Glutamatergic neuron (in vitro differentiated cells): Measurements from ENCODE around the gene KRT15. TPM values are rescaled to one million over a fixed set of nuclear protein-coding genes. Genes with fewer than 3 reads are reported as not detected.
"Not testable (repeated sequence)": the region's sequence is repeated elsewhere in the genome, so short reads cannot be mapped to it uniquely, and the experiment has no call there.

ENCODE experiments used
- DNase-seq: peaks from one replicate; pipeline ENCODE4 v3.0.0; 2022
- H3K27ac Mint-ChIP-seq: one replicate; pipeline ENCODE4 v1.8.0; 2020; ENCODE audit warnings: mild to moderate bottlenecking, mixed read lengths, inconsistent platforms; ENCODE audit not compliant: unreplicated experiment
- H3K27me3 Mint-ChIP-seq: one replicate; pipeline ENCODE4 v1.8.0; 2020; ENCODE audit warnings: mild to moderate bottlenecking, moderate library complexity, mixed read lengths, inconsistent platforms; ENCODE audit not compliant: unreplicated experiment
- H3K36me3 Mint-ChIP-seq: one replicate; pipeline ENCODE4 v1.8.0; 2020; ENCODE audit warnings: mild to moderate bottlenecking, mixed read lengths, inconsistent platforms; ENCODE audit not compliant: unreplicated experiment
- H3K4me1 Mint-ChIP-seq: one replicate; pipeline ENCODE4 v1.8.0; 2020; ENCODE audit warnings: mild to moderate bottlenecking, low read depth, mixed read lengths, inconsistent platforms; ENCODE audit not compliant: unreplicated experiment
- H3K4me3 Mint-ChIP-seq: one replicate; pipeline ENCODE4 v1.8.0; 2020; ENCODE audit warnings: mild to moderate bottlenecking, mixed read lengths, inconsistent platforms; ENCODE audit not compliant: unreplicated experiment
- H3K9me3 Mint-ChIP-seq: one replicate; pipeline ENCODE4 v1.8.0; 2020; ENCODE audit warnings: mild to moderate bottlenecking, moderate library complexity, mixed read lengths, inconsistent platforms; ENCODE audit not compliant: unreplicated experiment
- CTCF ChIP-seq: fragments of 200-600 bp; sonication (generic); IDR thresholded peaks from one replicate; pipeline ENCODE4 v1.5.0; 2021; ENCODE audit not compliant: partially characterized antibody, unreplicated experiment
- total RNA-seq: library from RNA; stranded (reverse); fragmentation: NEBNext Ultra II Directional; extraction: Animal tissue kit (Norgen Biotek cat#: 25700); gene quantifications from one replicate; pipeline ENCODE4 v1.2.1, GENCODE V29; 2021; ENCODE audit not compliant: unreplicated experiment

KRT15 gene
- total RNA-seq, 1 donor from 2014 or later = not detected

DNA sequence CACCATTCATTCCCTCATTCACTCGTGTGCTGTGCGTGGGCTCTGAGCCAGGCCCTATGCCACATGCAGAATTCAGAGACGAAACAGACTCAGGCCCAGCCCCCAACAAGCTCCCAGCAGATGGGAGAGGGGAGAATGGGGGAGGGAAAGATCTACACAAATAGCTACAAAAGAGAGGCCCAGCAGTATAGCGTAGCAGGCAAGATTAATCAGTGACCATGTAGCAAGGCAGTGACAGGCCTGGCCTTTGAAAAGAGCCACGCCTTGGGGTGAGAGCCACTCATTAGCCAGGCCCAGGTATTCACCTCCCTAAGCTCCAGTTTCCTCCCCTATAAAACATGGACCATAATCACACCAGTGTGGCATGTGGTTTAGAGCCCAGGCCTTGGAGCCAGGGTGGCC lies 25.8 kb upstream of the KRT15 start:
- Mint-ChIP-seq H3K36me3 (peaks cover 5% of the 10 kb centered on the region), H3K27me3 (peaks cover 3% of the 10 kb centered on the region), H3K4me3 (no peak overlapping the region), H3K9me3 (peaks cover 3% of the 10 kb centered on the region), H3K27ac (no peak overlapping the region), H3K4me1 (peaks cover 3% of the 10 kb centered on the region)
- TF ChIP-seq CTCF = no peak
- no peak for DNase-seq

- H3K36me3 Mint-ChIP-seq, H3K4me1 Mint-ChIP-seq, H3K4me3 Mint-ChIP-seq, H3K27me3 Mint-ChIP-seq, DNase-seq, H3K27ac Mint-ChIP-seq, H3K9me3 Mint-ChIP-seq: not testable (repeated sequence)
Observed at GRCh38 chr17:41542786-41543185, 24.1 kb upstream of the KRT15 start.

GRCh38 chr17:41542357-41542756 lies 23.7 kb upstream of the KRT15 start:
- H3K4me3 Mint-ChIP-seq = no peak overlapping the region
- peaks cover 3% of the 10 kb centered on the region for H3K4me1 Mint-ChIP-seq
- H3K36me3 Mint-ChIP-seq = peaks cover 5% of the 10 kb centered on the region
- H3K9me3 Mint-ChIP-seq = peaks cover 1% of the 10 kb centered on the region
- no peak for TF ChIP-seq CTCF
- no peak overlapping the region for H3K27ac Mint-ChIP-seq
- DNase-seq = no peak
- H3K27me3 Mint-ChIP-seq = peaks cover 4% of the 10 kb centered on the region

DNA sequence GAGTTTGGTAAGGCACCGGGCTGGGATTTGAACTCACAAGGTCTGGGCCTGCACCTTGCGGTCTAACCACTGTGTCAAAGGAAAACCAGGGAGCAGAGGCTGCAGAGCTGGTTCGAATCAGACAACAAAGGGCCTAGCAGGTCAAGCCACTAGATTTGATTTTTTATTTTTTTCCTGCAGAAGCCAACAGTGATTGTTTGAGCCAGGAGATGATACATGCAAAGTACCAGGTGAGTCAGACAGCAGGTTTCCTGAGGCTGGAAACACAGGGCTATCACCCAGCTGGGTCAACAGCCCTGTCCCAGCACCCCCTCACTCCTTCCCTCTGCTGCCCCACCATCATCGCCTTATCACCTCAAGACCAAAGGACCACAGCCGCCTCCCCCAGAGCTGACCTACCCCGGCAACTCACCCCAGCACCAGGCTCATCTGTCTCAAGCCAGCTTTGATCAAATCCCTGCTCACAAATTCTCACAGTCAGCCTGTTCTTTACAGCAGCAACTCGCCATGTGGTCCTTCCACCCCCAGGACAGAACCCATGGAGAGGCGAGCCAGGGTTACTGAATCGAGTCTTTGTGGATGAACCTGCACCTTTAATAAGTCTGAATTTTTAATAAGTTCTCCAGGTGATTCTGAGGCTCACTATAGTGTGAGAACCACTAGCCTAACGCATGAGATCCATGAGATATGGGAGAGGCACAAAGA lies 22.4 kb upstream of the KRT15 start:
- Mint-ChIP-seq H3K9me3 (no peaks in the 10 kb centered on the region), H3K27me3 (peaks cover 3% of the 10 kb centered on the region), H3K4me1 (peaks cover 3% of the 10 kb centered on the region), H3K27ac (no peak overlapping the region), H3K4me3 (no peak overlapping the region), H3K36me3 (no peaks in the 10 kb centered on the region)
- no peak for TF ChIP-seq CTCF
- no peak for DNase-seq

GRCh38 chr17:41539979-41540701 lies 21.4 kb upstream of the KRT15 start:
- no peak for TF ChIP-seq CTCF
- Mint-ChIP-seq H3K4me3 (no peak overlapping the region), H3K27me3 (peaks cover 3% of the 10 kb centered on the region), H3K4me1 (peaks cover 7% of the 10 kb centered on the region), H3K36me3 (no peaks in the 10 kb centered on the region), H3K9me3 (peaks cover 4% of the 10 kb centered on the region), H3K27ac (no peak overlapping the region)
- no peak for DNase-seq
